Spinal cord (tissue), 10 donors: Measurements from ENCODE around the gene NCAM1. TPM values are rescaled to one million over a fixed set of nuclear protein-coding genes. Genes with fewer than 3 reads are reported as not detected.

ENCODE experiments used
- DNase-seq, 6 donors: peaks; one replicate each; pipeline versions ENCODE4 v3.0.0 to v3.0.0-alpha.2; 2013 to 2015; ENCODE audit warnings: low spot score in 6 of 6, low read depth in 4 of 6
- H3K27ac ChIP-seq: one replicate; pipeline ENCODE4 v1.5.1; 2013; ENCODE audit warnings: low read depth, low read length, control low read depth
- H3K27me3 ChIP-seq: one replicate; pipeline ENCODE4 v1.6.1; 2013; ENCODE audit warnings: low read length; ENCODE audit not compliant: control insufficient read depth, insufficient read depth
- H3K36me3 ChIP-seq: one replicate; pipeline ENCODE4 v1.6.1; 2013; ENCODE audit warnings: low read length; ENCODE audit not compliant: control insufficient read depth, insufficient read depth
- H3K4me1 ChIP-seq: one replicate; pipeline ENCODE4 v1.6.1; 2013; ENCODE audit warnings: low read length; ENCODE audit not compliant: control insufficient read depth, insufficient read depth
- H3K4me3 ChIP-seq: one replicate; pipeline ENCODE4 v1.5.1; 2013; ENCODE audit warnings: low read depth, low read length, control low read depth
- H3K9me3 ChIP-seq: one replicate; pipeline ENCODE4 v1.6.1; 2013; ENCODE audit warnings: low read length; ENCODE audit not compliant: control insufficient read depth, insufficient read depth
- WGBS: methylation state at CpG from one replicate; pipeline ENCODE4 v1.1.5; 2013; ENCODE audit warnings: missing lambda C conversion rate; ENCODE audit not compliant: insufficient coverage; 5-methylcytosine and 5-hydroxymethylcytosine counted together
- polyA plus RNA-seq, 2 donors: library from polyadenylated mRNA; unstranded; fragments of 120-200 nt; gene quantifications; one replicate each; pipeline ENCODE4 v1.2.1, GENCODE V29; 2013; ENCODE audit not compliant: insufficient read length in 2 of 2
- total RNA-seq, 2 donors: library from RNA; depleted of rRNA in 1 of 2; stranded (reverse); fragments of 120-200 nt in 1 of 2; fragments of >200 nt in 1 of 2; gene quantifications; one replicate each; pipeline versions ENCODE4 v1.2.3 to v1.2.4, GENCODE V29; 2013 to 2014
- donor health status: healthy.

Gene NCAM1
- total and polyA plus RNA-seq, 4 donors: 205 to 523 (median 383) TPM

DNA sequence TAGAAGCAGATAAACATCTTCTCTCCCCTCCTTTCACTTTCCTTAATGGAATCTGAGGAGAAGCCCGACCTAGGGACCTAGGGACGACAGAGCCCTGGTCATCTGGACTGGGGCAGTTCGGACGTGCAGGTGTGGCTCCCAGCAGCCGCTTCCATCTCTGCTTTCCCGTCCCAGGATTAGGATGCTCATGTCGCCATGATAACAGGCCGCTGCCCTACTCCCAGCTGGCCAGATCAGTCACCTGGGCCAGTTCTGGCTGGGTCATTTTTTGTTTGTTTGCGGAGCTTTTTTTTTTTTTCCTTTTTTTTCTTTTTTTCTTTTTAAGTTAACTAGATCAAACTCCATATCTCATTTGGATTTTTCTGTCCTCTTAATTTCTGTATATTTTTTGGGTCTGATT, 186.9 kb downstream of the NCAM1 start:
- H3K27ac ChIP-seq: no peak overlapping the region
- no peaks in the 10 kb centered on the region for H3K27me3 ChIP-seq
- H3K4me1 ChIP-seq: peaks cover 16% of the 10 kb centered on the region
- no peak overlapping the region for H3K4me3 ChIP-seq
- H3K9me3 ChIP-seq: no peaks in the 10 kb centered on the region
- H3K36me3 ChIP-seq: peaks cover 3% of the 10 kb centered on the region
- DNase-seq: no peak
- WGBS: 93% methylated on average over 6 of the region's 9 CpGs

DNA sequence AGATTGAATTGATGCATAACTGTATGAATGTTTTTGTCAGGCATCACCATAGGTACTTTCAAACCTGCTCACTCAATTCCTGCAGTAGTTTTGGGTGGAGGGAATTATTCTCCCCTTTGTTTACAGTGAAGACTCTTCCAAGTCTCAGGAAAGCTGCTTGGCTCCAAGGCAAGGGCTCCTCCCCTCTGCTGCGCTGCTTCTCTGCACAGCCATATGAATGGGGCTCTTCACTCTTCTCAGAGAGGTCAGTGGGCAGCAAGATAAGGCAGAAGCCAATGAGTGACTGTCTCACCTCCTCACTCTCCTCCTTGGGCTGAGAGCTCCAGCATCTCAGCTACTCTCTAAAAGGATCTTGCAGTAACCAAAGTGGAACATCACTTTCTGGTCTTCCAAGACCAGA, 187.4 kb downstream of the NCAM1 start:
- Histone ChIP-seq H3K27me3 (no peaks in the 10 kb centered on the region), H3K4me3 (no peak overlapping the region), H3K27ac (no peak overlapping the region), H3K9me3 (no peaks in the 10 kb centered on the region), H3K4me1 (peaks cover 18% of the 10 kb centered on the region), H3K36me3 (peaks cover 3% of the 10 kb centered on the region)
- WGBS: 57% methylated on average over 1 of the region's 1 CpG
- no peak for DNase-seq

DNA sequence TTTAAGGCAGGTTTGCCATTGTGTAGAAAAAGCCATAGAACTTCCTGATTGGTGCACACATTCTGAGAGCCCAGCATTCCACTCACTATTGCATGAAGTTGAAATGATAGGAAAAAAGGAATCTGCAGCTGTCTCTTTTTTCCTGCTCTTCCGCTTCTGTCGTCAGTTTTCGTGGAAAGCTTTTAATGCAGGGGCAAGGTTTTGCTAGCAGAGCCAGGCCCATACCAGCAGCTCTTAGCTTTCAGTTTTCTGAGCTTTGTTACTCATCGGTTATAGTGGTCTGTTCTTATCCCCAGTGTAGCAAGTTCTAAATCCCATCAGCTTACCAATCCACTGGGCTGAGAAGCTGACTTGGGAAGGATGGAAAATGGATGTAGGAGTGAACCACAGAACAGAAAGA, 190.3 kb downstream of the NCAM1 start:
- H3K27me3 ChIP-seq: no peaks in the 10 kb centered on the region
- peaks cover 3% of the 10 kb centered on the region for H3K36me3 ChIP-seq
- no peak overlapping the region for H3K27ac ChIP-seq
- no peak overlapping the region for H3K4me3 ChIP-seq
- WGBS: no CpG with 5 or more reads among the region's 4 CpGs
- no peaks in the 10 kb centered on the region for H3K9me3 ChIP-seq
- DNase-seq: no peak
- peaks cover 17% of the 10 kb centered on the region for H3K4me1 ChIP-seq

DNA sequence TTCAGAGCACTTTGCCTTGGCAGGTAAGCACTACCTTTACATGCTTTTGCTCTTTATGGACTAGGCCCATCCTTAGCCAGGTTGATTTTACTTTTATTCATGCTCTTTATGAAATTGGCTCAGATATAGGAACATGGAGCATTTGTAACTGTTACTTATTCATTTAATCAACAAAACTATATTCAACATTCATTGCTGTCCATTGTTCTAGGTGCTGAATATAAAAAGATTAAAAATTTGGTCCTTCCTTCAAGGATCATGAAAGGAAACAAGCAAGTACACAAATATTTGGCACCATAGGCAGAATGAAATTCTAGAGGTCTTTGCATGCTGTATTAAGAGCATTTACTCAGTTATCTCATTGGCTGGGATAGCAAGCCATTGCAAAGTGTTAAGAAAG, 191.3 kb downstream of the NCAM1 start:
- Histone ChIP-seq H3K4me3 (no peak overlapping the region), H3K9me3 (no peaks in the 10 kb centered on the region), H3K27me3 (no peaks in the 10 kb centered on the region), H3K36me3 (peaks cover 3% of the 10 kb centered on the region), H3K27ac (no peak overlapping the region), H3K4me1 (peaks cover 14% of the 10 kb centered on the region)
- DNase-seq: no peak

DNA sequence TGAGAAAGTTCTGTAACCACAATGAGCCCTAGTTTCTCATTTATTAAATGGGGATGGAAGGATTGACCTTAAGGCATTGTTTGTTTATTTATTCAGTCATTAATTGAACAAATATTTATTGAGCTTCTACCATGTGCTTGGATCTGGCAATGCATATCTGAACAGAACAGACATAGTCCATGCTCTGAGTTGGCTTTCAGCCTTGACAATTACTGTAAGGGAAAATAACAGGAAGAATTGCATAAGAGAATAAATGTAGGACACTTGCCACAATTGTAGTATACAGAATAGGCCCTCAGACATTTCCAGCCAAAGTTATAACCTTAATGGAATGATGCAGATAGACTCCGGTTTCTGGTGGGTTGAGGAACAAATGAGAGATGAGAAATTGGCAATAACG, 192.6 kb downstream of the NCAM1 start:
- H3K27me3 ChIP-seq: no peaks in the 10 kb centered on the region
- no peak overlapping the region for H3K27ac ChIP-seq
- WGBS: 100% methylated on average over 2 of the region's 2 CpGs
- H3K4me3 ChIP-seq: no peak overlapping the region
- no peak for DNase-seq
- H3K4me1 ChIP-seq: peaks cover 5% of the 10 kb centered on the region
- peaks cover 3% of the 10 kb centered on the region for H3K36me3 ChIP-seq
- H3K9me3 ChIP-seq: no peaks in the 10 kb centered on the region

DNA sequence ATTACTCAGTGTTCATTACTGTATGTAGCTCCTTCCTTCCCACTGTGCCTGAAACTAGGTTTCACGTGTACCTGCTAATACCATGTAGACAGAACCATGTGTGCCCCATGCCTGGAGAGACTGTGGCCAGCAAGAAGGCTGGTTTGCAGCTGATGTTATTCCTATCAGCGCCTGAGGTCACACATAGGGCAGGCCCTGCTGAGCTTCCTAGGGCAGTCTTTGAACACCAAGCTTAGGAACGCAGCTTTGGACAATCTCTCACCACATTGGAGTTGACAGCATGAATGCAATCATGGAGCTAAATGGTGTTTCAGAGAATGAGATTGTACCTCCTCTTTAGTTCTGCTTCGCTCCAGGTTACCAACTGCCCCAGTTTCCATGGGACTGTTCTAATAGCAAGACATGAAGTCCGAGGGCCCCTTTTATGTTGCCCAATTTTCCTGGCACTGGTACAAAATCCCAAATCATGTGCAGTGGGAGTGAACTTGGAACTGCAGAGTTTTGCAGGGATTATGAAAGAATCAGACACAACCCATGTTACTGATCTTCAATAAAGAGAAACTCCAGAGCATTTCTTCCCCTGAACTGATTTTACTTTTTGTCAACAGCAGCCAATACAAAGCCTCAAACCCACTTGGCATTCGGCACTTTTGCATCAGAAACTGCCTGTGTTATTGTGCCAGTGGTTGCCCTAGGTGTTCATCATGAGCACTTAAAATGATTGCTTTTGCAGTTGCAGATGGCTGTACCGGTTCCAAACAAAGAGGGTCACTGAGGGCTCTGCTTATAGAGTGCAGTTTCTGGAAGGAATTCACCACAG, 199.0 kb downstream of the NCAM1 start:
- Histone ChIP-seq H3K27ac (peak overlapping the region; percentile 4), H3K27me3 (no peaks in the 10 kb centered on the region), H3K4me3 (no peak overlapping the region), H3K36me3 (no peaks in the 10 kb centered on the region), H3K4me1 (peaks cover 17% of the 10 kb centered on the region), H3K9me3 (no peaks in the 10 kb centered on the region)
- WGBS: 33% methylated on average over 5 of the region's 7 CpGs
- DNase-seq: peak in 1 of 6 donors; percentile 74

DNA sequence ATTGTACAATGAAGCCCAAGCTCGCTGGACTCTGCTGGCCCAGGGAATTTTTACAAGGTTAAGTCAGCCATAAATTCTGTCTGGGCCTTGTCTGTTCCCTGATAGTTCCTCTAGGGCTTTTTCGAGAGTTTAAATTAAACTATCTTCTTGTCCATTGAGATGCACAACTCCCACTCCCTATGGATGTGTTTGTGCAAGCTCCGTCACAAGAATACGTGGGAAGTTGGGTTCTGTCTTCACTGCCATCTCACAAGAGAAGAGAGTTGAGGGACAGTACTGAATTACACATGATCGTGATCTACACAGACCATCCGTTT, 199.5 kb downstream of the NCAM1 start:
- H3K27ac ChIP-seq: no peak overlapping the region

DNA sequence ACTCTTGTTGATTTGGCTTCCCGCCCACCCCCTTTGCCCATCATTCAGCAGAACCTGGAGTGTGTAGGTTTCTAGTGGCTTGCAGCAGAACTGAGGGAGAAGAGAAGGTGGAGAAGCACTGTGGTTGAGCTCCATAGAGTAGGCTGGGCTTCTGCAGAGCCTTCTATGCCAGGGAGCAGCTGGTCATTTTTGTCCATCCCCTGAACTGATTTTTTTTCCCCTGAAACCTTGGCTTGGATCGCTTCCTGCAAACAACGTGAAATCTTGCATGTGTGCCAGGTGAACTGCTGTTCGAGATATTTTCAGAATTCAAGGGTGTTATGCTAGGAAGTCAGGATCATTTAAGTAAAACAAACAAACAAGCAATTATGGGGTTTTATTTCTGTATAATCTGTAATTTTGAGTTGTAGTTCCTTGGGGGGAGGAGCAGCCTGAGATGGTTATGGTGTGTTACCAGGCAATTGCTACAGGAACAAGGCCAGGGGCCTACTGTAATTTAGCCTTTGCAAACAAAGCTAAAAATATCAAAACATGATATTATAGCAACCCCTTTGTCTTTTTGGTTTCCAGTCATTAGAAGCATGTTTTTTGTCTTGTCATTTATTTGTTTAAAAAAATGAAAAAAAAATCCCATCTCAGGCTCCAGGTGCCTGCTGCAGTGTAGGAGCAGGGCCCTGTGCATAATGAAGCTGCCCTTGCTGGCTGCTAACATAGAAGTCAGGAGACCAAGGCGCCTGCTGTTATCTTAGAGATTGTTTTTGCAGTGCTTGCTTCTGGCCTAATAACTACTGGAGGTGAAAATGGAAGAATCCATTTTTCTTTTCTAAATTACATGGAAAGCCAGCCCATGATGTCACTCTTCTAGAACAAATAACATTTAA, 200.7 kb downstream of the NCAM1 start:
- peak in 2 of 6 donors; percentile 63 to 78 for DNase-seq
- peaks cover 17% of the 10 kb centered on the region for H3K4me1 ChIP-seq

More for the DNA sequence above, 199.5 kb downstream of the NCAM1 start:
- H3K27me3 ChIP-seq: no peaks in the 10 kb centered on the region
- 8% methylated on average over 1 of the region's 6 CpGs for WGBS
- no peak overlapping the region for H3K4me3 ChIP-seq
- no peaks in the 10 kb centered on the region for H3K36me3 ChIP-seq
- DNase-seq: no peak
- H3K4me1 ChIP-seq: peaks cover 17% of the 10 kb centered on the region
- H3K9me3 ChIP-seq: no peaks in the 10 kb centered on the region

DNA sequence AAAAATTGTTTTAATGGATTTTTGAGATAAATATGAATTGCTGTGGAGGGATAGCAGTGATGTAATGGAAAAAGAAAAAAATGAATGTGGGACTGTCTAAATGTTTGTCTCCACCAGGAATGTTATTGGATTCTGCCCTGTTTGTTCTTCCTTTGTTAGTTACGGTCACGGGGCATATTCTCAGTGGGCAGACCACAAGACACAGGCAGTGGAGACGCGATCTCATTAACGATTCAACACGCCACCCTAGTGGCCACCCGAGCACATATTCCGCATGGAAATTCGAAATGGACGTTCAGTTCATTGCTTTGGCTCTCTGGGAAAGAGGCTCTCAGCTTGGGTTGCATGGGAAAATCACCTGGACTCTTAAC, 201.4 kb downstream of the NCAM1 start:
- H3K27me3 ChIP-seq: no peaks in the 10 kb centered on the region
- peak in 2 of 6 donors; percentile 67 to 87 for DNase-seq
- H3K9me3 ChIP-seq: no peaks in the 10 kb centered on the region
- H3K4me3 ChIP-seq: no peak overlapping the region
- H3K4me1 ChIP-seq: peaks cover 22% of the 10 kb centered on the region
- H3K27ac ChIP-seq: peak overlapping the region; percentile 51
- WGBS: 23% methylated on average over 10 of the region's 10 CpGs
- no peaks in the 10 kb centered on the region for H3K36me3 ChIP-seq

More for the DNA sequence above, 200.7 kb downstream of the NCAM1 start:
- Histone ChIP-seq H3K27me3 (no peaks in the 10 kb centered on the region), H3K4me3 (no peak overlapping the region), H3K27ac (peak overlapping the region; percentile 51), H3K9me3 (no peaks in the 10 kb centered on the region), H3K36me3 (no peaks in the 10 kb centered on the region)
- 40% methylated on average over 1 of the region's 5 CpGs for WGBS
